Neural cell (in vitro differentiated cells): ENCODE data around the gene ESCO1.

Experiments
- EP300 ChIP-seq: fragments of 450-650 bp; conservative IDR thresholded peaks from 2 replicates; pipeline ENCODE4 v1.6.1; 2014; ENCODE audit warnings: antibody characterized with exemption, mild to moderate bottlenecking, moderate library complexity; ENCODE audit not compliant: poor library complexity, severe bottlenecking
- EZH2 ChIP-seq: fragments of 200-600, 300-800 bp; shearing (Covaris generic), sonication (generic); IDR thresholded peaks from 2 replicates; pipeline ENCODE4 v1.6.1; 2014; ENCODE audit warnings: antibody characterized with exemption, low read length, borderline replicate concordance, mild to moderate bottlenecking; ENCODE audit not compliant: insufficient read depth, poor library complexity, severe bottlenecking
- MXI1 ChIP-seq: fragments of 450-650 bp; conservative IDR thresholded peaks from 2 replicates; pipeline ENCODE4 v1.6.1; 2014; ENCODE audit warnings: antibody characterized with exemption, mild to moderate bottlenecking; ENCODE audit not compliant: poor library complexity, severe bottlenecking
- POLR2AphosphoS5 ChIP-seq: IDR thresholded peaks from 2 replicates; pipeline ENCODE4 v1.6.1; 2012
- RAD21 ChIP-seq: fragments of 450-650 bp; conservative IDR thresholded peaks from 2 replicates; pipeline ENCODE4 v1.6.1; 2014; ENCODE audit warnings: antibody characterized with exemption, mild to moderate bottlenecking, moderate library complexity
- SMC3 ChIP-seq: fragments of 450-650 bp; conservative IDR thresholded peaks from 2 replicates; pipeline ENCODE4 v1.6.1; 2014; ENCODE audit warnings: antibody characterized with exemption, mild to moderate bottlenecking, moderate library complexity; ENCODE audit not compliant: poor library complexity
- TF ChIP-seq, protein P1 (sequence below): fragments of 450-650 bp; IDR thresholded peaks from 2 replicates; pipeline ENCODE4 v1.5.1; 2014; ENCODE audit warnings: antibody characterized with exemption, mild to moderate bottlenecking, moderate library complexity; ENCODE audit not compliant: poor library complexity, severe bottlenecking
- TF ChIP-seq, protein P2 (sequence below): IDR thresholded peaks from 2 replicates; pipeline ENCODE4 v1.6.1; 2012; ENCODE audit warnings: borderline replicate concordance

DNA sequence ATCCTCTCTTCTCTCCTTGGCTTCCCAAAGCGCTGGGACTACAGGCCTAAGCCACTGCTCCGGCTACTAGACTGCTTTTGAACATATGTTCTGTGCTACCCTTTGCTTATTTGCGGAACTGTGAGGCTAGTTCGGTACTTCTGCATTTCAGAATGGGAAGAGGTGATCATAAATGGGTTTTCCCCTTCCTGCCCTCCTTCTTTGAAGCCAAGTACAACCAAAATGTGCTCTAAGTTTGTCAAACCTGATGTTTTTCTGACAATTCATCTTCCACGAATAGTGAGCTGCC lies 1.7 kb upstream of the ESCO1 start:
- TF ChIP-seq, protein P1, sequence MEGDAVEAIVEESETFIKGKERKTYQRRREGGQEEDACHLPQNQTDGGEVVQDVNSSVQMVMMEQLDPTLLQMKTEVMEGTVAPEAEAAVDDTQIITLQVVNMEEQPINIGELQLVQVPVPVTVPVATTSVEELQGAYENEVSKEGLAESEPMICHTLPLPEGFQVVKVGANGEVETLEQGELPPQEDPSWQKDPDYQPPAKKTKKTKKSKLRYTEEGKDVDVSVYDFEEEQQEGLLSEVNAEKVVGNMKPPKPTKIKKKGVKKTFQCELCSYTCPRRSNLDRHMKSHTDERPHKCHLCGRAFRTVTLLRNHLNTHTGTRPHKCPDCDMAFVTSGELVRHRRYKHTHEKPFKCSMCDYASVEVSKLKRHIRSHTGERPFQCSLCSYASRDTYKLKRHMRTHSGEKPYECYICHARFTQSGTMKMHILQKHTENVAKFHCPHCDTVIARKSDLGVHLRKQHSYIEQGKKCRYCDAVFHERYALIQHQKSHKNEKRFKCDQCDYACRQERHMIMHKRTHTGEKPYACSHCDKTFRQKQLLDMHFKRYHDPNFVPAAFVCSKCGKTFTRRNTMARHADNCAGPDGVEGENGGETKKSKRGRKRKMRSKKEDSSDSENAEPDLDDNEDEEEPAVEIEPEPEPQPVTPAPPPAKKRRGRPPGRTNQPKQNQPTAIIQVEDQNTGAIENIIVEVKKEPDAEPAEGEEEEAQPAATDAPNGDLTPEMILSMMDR, result no peak
- TF ChIP-seq, protein P2, sequence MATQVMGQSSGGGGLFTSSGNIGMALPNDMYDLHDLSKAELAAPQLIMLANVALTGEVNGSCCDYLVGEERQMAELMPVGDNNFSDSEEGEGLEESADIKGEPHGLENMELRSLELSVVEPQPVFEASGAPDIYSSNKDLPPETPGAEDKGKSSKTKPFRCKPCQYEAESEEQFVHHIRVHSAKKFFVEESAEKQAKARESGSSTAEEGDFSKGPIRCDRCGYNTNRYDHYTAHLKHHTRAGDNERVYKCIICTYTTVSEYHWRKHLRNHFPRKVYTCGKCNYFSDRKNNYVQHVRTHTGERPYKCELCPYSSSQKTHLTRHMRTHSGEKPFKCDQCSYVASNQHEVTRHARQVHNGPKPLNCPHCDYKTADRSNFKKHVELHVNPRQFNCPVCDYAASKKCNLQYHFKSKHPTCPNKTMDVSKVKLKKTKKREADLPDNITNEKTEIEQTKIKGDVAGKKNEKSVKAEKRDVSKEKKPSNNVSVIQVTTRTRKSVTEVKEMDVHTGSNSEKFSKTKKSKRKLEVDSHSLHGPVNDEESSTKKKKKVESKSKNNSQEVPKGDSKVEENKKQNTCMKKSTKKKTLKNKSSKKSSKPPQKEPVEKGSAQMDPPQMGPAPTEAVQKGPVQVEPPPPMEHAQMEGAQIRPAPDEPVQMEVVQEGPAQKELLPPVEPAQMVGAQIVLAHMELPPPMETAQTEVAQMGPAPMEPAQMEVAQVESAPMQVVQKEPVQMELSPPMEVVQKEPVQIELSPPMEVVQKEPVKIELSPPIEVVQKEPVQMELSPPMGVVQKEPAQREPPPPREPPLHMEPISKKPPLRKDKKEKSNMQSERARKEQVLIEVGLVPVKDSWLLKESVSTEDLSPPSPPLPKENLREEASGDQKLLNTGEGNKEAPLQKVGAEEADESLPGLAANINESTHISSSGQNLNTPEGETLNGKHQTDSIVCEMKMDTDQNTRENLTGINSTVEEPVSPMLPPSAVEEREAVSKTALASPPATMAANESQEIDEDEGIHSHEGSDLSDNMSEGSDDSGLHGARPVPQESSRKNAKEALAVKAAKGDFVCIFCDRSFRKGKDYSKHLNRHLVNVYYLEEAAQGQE, result no peak
- no peak for TF ChIP-seq SMC3
- no peak for TF ChIP-seq EZH2
- TF ChIP-seq POLR2AphosphoS5, result no peak
- TF ChIP-seq MXI1, result no peak
- no peak for TF ChIP-seq EP300
- TF ChIP-seq RAD21, result no peak
